Activated T-helper 2 cell treated with anti-CD3 and anti-CD28 coated beads, Interferon-gamma antibody, Interleukin-2, Interleukin-4, amounts not matched to agents 10 μg/mL and 5 μg/mL and 100 μg/mL, durations not matched to agents 14 hours and 24 hours and 36 hours (primary cell): ENCODE results near the gene CMYA5. TPM values are rescaled to one million over a fixed set of nuclear protein-coding genes. Genes with fewer than 3 reads are reported as not detected.

Experiments used
- DNase-seq: peaks from one replicate; pipeline ENCODE4 v3.0.0; 2021; ENCODE audit warnings: low spot score
- H3K27ac Mint-ChIP-seq: one replicate; pipeline ENCODE4 v1.8.0; 2021; ENCODE audit warnings: mixed read lengths
- H3K27me3 Mint-ChIP-seq: one replicate; pipeline ENCODE4 v1.8.0; 2021; ENCODE audit warnings: low read depth, mixed read lengths
- H3K36me3 Mint-ChIP-seq: one replicate; pipeline ENCODE4 v1.8.0; 2021; ENCODE audit warnings: low read depth, mixed read lengths
- H3K4me1 Mint-ChIP-seq: one replicate; pipeline ENCODE4 v1.8.0; 2021; ENCODE audit warnings: low read depth, mixed read lengths
- H3K4me3 Mint-ChIP-seq: one replicate; pipeline ENCODE4 v1.8.0; 2021; ENCODE audit warnings: low read depth, mild to moderate bottlenecking, moderate library complexity, mixed read lengths
- H3K9me3 Mint-ChIP-seq: one replicate; pipeline ENCODE4 v1.8.0; 2021; ENCODE audit warnings: mixed read lengths
- intact Hi-C: fragments of 100-400 bp; cut with micrococcal nuclease; formaldehyde crosslinking; loops from one replicate; pipeline ENCODE4 v1.15.1; 2023
- total RNA-seq: library from RNA; stranded (reverse); gene quantifications from 2 replicates; pipeline ENCODE4 v1.2.3, GENCODE V29; 2022

The CMYA5 gene
- total RNA-seq, 1 donor from 2014 or later = 0.11 TPM

DNA sequence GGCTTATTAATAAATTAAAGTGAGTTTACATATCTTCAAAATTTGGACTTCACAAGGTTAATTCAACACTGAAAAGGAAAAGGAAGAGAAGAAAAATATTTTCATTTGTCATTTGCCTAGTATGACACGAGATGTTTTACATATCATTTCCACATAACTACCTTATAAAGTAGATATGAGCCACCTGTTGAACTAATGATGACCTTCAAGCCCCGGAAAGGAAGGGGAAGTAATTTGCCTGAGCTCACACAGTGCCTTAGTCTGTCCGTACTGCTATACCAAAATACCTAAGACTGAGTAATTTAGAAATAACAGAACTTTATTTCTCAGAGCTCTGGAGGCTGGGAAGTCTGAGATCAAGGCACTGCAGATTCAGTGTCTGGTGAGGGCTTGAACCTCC is 17.9 kb downstream of the CMYA5 start:
- Mint-ChIP-seq H3K27ac (no peak overlapping the region), H3K4me3 (no peak overlapping the region), H3K27me3 (peaks cover 3% of the 10 kb centered on the region)

DNA sequence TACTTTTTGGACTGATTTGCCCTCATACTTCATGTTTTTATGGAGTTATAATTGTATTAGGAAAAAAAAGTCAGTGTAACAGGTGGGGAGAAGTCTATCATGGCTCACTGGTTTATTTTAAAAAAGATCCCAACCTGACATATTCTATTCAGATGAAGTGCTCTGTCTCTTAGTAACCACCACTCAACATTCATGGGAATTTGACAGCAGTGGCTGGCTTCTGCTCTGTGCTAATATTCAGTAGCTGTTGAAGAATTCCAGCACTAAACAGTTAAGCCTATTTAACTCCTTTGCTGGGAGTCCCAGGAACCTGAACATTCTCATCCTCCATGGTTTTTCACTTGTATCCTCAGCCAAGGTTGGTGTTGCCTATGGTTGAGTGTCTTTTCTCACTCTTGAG is 23.1 kb downstream of the CMYA5 start:
- Mint-ChIP-seq H3K4me1 (no peaks in the 10 kb centered on the region), H3K36me3 (no peaks in the 10 kb centered on the region), H3K27me3 (peaks cover 6% of the 10 kb centered on the region), H3K27ac (no peak overlapping the region), H3K9me3 (peaks cover 5% of the 10 kb centered on the region), H3K4me3 (no peak overlapping the region)
- no peak for DNase-seq
- intact Hi-C loops = no loop called here

More for the DNA sequence above, 17.9 kb downstream of the CMYA5 start:
- Mint-ChIP-seq H3K9me3 (no peaks in the 10 kb centered on the region), H3K36me3 (no peaks in the 10 kb centered on the region), H3K4me1 (no peaks in the 10 kb centered on the region)
- intact Hi-C loops = no loop called here
- DNase-seq = no peak

DNA sequence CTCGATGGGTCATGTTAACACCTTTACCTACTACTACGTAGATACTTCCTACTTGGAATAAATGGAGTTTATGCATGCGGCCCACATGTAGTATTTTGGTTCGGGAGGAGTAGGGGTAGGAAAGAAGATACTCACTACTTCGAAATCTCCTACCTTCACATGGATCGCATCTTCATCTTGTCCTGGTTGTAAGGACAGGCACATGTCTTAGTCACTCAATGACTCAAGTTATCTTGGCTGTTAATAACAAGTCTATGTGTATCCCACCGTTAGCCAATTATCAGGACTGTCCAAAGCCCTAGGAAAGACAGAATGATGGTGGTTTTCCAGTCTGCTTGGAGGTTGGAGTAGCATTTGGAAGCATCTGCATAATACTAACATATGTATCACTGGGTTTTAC is 24.1 kb downstream of the CMYA5 start:
- Mint-ChIP-seq H3K4me3 (no peak overlapping the region), H3K27ac (no peak overlapping the region), H3K36me3 (no peaks in the 10 kb centered on the region), H3K9me3 (peaks cover 5% of the 10 kb centered on the region), H3K4me1 (no peaks in the 10 kb centered on the region), H3K27me3 (peaks cover 6% of the 10 kb centered on the region)
- intact Hi-C loops = no loop called here
- no peak for DNase-seq

DNA sequence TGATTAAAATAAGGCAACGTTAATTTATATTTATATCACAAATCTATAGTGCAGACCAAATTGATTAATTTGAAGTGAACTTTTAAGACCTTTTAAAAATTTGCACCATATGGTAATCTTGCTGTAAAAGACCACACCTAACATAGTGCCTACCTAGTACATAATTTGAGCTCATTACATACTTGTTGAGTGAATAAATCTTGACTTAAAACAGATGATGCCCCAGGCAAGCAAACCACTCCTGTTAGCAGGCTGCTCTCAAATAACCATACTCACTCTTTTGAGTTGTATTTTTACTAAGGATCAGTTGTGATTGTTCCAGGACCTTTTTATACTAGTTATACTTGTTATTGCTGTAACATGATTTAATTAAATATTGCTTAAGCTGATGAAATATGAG is 27.2 kb downstream of the CMYA5 start:
- intact Hi-C loops = no loop called here
- Mint-ChIP-seq H3K9me3 (peaks cover 26% of the 10 kb centered on the region), H3K4me1 (no peaks in the 10 kb centered on the region), H3K27ac (no peak overlapping the region), H3K36me3 (peaks cover 9% of the 10 kb centered on the region), H3K27me3 (peaks cover 3% of the 10 kb centered on the region), H3K4me3 (no peak overlapping the region)
- no peak for DNase-seq

DNA sequence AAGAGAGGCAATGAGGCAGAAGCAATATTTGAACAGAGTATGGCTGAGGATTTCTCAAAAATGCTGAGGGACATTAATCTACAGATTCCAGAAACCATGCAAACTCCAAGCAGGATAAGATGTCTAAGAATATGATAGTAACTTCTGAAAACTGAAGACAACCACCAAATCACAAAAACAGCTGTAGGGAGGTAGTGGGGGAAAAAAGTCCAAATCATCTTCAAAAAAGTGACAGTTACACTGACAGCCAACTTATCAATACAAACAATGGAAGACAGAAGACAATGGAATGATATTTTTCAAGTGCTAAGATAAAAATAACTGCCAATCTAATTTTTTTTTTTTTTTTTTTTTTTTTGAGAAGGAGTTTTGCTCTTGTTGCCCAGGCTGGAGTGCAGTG is 30.5 kb downstream of the CMYA5 start:
- Mint-ChIP-seq H3K4me3 (no peak overlapping the region), H3K36me3 (peaks cover 9% of the 10 kb centered on the region), H3K27me3 (peaks cover 3% of the 10 kb centered on the region), H3K4me1 (no peaks in the 10 kb centered on the region), H3K27ac (no peak overlapping the region), H3K9me3 (peaks cover 30% of the 10 kb centered on the region)
- DNase-seq = no peak
- intact Hi-C loops = no loop called here

GRCh38 chr5:79727451-79728355 is 38.1 kb downstream of the CMYA5 start:
- intact Hi-C loops = no loop called here
- DNase-seq = no peak
- Mint-ChIP-seq H3K36me3 (no peaks in the 10 kb centered on the region), H3K4me1 (peaks cover 22% of the 10 kb centered on the region), H3K4me3 (no peak overlapping the region), H3K9me3 (no peaks in the 10 kb centered on the region), H3K27ac (no peak overlapping the region), H3K27me3 (peaks cover 48% of the 10 kb centered on the region)

DNA sequence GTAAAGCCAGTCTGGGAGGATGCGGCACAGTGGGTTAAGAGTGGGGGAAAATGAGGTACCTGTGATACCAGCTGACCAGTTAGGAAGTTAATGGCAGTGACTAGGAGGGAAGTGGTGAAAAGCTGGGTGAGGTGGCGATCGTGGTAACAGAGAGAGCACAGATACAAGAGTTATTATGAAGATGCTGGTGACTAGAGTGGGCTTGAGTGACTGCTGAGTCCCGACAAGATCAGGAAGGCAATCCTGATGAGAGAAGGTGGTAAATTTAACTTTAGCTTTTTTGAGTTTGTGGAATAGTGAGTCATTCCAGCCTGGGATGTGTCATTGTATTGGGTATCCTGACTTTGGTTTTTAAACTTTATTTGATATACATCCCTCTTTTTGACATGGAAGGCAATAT is 38.8 kb downstream of the CMYA5 start:
- Mint-ChIP-seq H3K4me1 (peaks cover 29% of the 10 kb centered on the region), H3K27ac (no peak overlapping the region), H3K27me3 (peaks cover 55% of the 10 kb centered on the region), H3K36me3 (no peaks in the 10 kb centered on the region), H3K9me3 (no peaks in the 10 kb centered on the region), H3K4me3 (no peak overlapping the region)
- DNase-seq = no peak
- intact Hi-C loops = no loop called here

DNA sequence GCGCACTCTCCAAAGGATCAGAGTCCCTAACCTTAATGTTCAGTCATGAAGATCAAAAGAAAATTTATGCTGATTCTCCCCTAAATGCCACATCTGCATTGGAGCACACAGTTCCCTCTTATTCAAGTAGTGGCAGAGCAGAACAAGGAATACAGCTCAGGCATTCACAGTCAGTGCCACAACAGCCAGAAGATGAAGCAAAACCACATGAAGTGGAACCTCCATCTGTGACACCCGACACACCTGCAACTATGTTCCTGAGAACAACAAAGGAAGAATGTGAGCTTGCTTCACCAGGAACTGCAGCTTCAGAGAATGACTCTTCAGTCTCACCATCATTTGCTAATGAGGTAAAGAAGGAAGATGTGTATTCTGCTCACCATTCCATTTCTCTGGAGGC is 40.0 kb downstream of the CMYA5 start:
- DNase-seq = no peak
- Mint-ChIP-seq H3K9me3 (no peaks in the 10 kb centered on the region), H3K27me3 (peaks cover 64% of the 10 kb centered on the region), H3K4me3 (no peak overlapping the region), H3K27ac (no peak overlapping the region), H3K4me1 (peaks cover 32% of the 10 kb centered on the region), H3K36me3 (no peaks in the 10 kb centered on the region)
- intact Hi-C loops = no loop called here

DNA sequence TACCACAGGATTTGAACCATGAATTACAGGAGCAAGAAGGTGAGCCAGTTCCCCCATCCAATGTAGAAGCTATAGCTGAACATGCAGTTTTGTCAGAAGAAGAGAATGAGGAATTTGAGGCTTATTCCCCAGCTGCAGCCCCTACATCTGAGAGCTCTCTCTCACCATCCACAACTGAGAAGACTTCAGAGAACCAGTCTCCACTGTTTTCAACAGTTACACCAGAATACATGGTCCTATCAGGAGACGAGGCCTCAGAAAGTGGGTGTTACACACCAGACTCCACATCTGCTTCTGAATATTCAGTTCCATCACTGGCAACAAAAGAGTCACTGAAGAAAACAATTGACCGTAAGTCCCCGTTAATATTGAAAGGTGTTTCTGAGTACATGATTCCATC is 40.9 kb downstream of the CMYA5 start:
- H3K4me1 Mint-ChIP-seq = peaks cover 33% of the 10 kb centered on the region
- no peak for DNase-seq
- no peak overlapping the region for H3K27ac Mint-ChIP-seq
- H3K4me3 Mint-ChIP-seq = no peak overlapping the region
- peaks cover 72% of the 10 kb centered on the region for H3K27me3 Mint-ChIP-seq
- no peaks in the 10 kb centered on the region for H3K36me3 Mint-ChIP-seq
- intact Hi-C loops = no loop called here
- no peaks in the 10 kb centered on the region for H3K9me3 Mint-ChIP-seq

DNA sequence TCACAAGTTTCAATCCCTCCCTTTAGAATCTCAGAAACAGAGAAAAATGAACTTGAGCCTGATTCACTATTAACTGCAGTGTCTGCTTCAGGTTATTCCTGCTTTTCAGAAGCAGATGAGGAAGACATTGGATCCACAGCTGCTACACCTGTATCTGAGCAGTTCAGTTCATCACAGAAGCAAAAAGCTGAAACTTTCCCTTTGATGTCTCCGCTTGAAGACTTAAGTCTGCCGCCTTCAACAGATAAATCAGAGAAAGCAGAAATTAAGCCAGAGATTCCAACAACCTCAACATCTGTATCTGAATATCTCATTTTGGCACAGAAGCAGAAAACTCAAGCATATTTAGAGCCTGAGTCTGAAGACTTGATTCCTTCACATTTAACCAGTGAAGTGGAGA is 42.1 kb downstream of the CMYA5 start:
- Mint-ChIP-seq H3K4me3 (no peak overlapping the region), H3K27me3 (peaks cover 75% of the 10 kb centered on the region), H3K27ac (no peak overlapping the region), H3K36me3 (no peaks in the 10 kb centered on the region), H3K4me1 (peaks cover 45% of the 10 kb centered on the region), H3K9me3 (no peaks in the 10 kb centered on the region)
- DNase-seq = no peak
- intact Hi-C loops = no loop called here

- H3K4me3 Mint-ChIP-seq = peak overlapping the region; percentile 57
- no peaks in the 10 kb centered on the region for H3K9me3 Mint-ChIP-seq
- peak; percentile 16 for DNase-seq
- H3K27me3 Mint-ChIP-seq = peaks cover 51% of the 10 kb centered on the region
- H3K36me3 Mint-ChIP-seq = no peaks in the 10 kb centered on the region
- peak overlapping the region; percentile 59 for H3K27ac Mint-ChIP-seq
- H3K4me1 Mint-ChIP-seq = peaks cover 47% of the 10 kb centered on the region
- intact Hi-C loops = loop anchor here (2.0 kb wide), 2 partner anchors 108 to 176 kb away; no protein-coding TSS in a partner anchor
Observed at GRCh38 chr5:79736528-79737514, 47.2 kb downstream of the CMYA5 start.

GRCh38 chr5:79738349-79738748 is 48.7 kb downstream of the CMYA5 start:
- Mint-ChIP-seq H3K4me3 (no peak overlapping the region), H3K27ac (no peak overlapping the region), H3K4me1 (peaks cover 33% of the 10 kb centered on the region), H3K27me3 (peaks cover 41% of the 10 kb centered on the region), H3K9me3 (no peaks in the 10 kb centered on the region), H3K36me3 (no peaks in the 10 kb centered on the region)
- intact Hi-C loops = no loop called here
- no peak for DNase-seq
